KMS-11 (cell line): Measurements from ENCODE around the gene CPVL.

Experiments used
- H2AFZ ChIP-seq: fragments of 200-600 bp; sonication (generic); 2 replicates; pipeline ENCODE4 v1.6.1; 2016; ENCODE audit warnings: antibody characterized with exemption, mixed run types, low read depth
- H3K27ac ChIP-seq: fragments of 200-600 bp; sonication (generic); 2 replicates; pipeline ENCODE4 v1.6.1; 2016; ENCODE audit warnings: mild to moderate bottlenecking, mixed run types
- H3K27me3 ChIP-seq: fragments of 200-600 bp; sonication (generic); 2 replicates; pipeline ENCODE4 v1.6.1; 2017; ENCODE audit warnings: mild to moderate bottlenecking, low read depth, mixed run types, moderate library complexity; ENCODE audit not compliant: insufficient read depth
- H3K36me3 ChIP-seq: fragments of 200-600 bp; sonication (generic); 2 replicates; pipeline ENCODE4 v1.6.1; 2017; ENCODE audit warnings: mild to moderate bottlenecking, mixed run types; ENCODE audit not compliant: insufficient read depth
- H3K4me1 ChIP-seq: fragments of 200-600 bp; sonication (generic); 2 replicates; pipeline ENCODE4 v1.6.1; 2016; ENCODE audit warnings: mild to moderate bottlenecking, low read depth, mixed run types; ENCODE audit not compliant: poor library complexity, severe bottlenecking
- H3K4me2 ChIP-seq: fragments of 200-600 bp; sonication (generic); 2 replicates; pipeline ENCODE4 v1.7.0; 2016; ENCODE audit warnings: mild to moderate bottlenecking, mixed run types
- H3K4me3 ChIP-seq: fragments of 200-600 bp; sonication (generic); IDR thresholded peaks from 2 replicates; pipeline ENCODE4 v1.6.1; 2017; ENCODE audit warnings: low read depth, low read length, mixed read lengths; ENCODE audit not compliant: insufficient read depth
- H3K79me2 ChIP-seq: fragments of 200-600 bp; sonication (generic); 2 replicates; pipeline ENCODE4 v1.6.1; 2016; ENCODE audit warnings: low read depth, mixed run types; ENCODE audit not compliant: insufficient read depth
- H3K9ac ChIP-seq: fragments of 200-600 bp; sonication (generic); 2 replicates; pipeline ENCODE4 v1.6.1; 2016; ENCODE audit warnings: mild to moderate bottlenecking, mixed run types
- H4K20me1 ChIP-seq: fragments of 200-600 bp; sonication (generic); 2 replicates; pipeline ENCODE4 v1.6.1; 2016; ENCODE audit warnings: mild to moderate bottlenecking, mixed run types; ENCODE audit not compliant: insufficient read depth
- TF ChIP-seq, protein P1 (sequence below): fragments of 200-600 bp; sonication (generic); conservative IDR thresholded peaks from 2 replicates; pipeline ENCODE4 v1.6.1; 2017; ENCODE audit warnings: low read depth, mild to moderate bottlenecking, antibody characterized with exemption, low read length, moderate library complexity, mixed read lengths

The CPVL gene

DNA sequence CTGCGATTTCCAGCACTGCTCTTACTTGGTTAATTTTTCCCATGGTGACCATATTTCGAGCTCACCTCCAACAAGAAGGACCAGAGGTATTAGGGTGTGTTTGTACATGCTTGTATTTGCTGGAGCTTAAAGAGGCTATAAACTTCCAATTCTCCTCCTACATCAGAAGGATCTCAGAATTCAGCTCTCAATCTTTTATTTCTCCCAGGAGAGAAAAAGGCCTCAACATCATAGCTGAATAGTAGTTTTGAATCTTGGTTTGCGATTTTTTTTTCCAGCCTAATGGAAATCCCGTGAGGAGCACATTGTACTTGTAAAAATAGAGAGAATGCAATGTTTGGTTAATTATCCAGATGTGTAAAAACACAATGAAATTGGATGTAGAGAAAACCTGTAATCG lies 69.7 kb downstream of the CPVL start:
- no peak overlapping the region for H3K27ac ChIP-seq
- H3K27me3 ChIP-seq, result no peaks in the 10 kb centered on the region
- H2AFZ ChIP-seq, result no peak overlapping the region
- no peaks in the 10 kb centered on the region for H3K4me1 ChIP-seq
- no peaks in the 10 kb centered on the region for H3K79me2 ChIP-seq
- no peak overlapping the region for H3K4me3 ChIP-seq
- H3K36me3 ChIP-seq, result no peaks in the 10 kb centered on the region
- H3K4me2 ChIP-seq, result no peak overlapping the region
- TF ChIP-seq, protein P1, sequence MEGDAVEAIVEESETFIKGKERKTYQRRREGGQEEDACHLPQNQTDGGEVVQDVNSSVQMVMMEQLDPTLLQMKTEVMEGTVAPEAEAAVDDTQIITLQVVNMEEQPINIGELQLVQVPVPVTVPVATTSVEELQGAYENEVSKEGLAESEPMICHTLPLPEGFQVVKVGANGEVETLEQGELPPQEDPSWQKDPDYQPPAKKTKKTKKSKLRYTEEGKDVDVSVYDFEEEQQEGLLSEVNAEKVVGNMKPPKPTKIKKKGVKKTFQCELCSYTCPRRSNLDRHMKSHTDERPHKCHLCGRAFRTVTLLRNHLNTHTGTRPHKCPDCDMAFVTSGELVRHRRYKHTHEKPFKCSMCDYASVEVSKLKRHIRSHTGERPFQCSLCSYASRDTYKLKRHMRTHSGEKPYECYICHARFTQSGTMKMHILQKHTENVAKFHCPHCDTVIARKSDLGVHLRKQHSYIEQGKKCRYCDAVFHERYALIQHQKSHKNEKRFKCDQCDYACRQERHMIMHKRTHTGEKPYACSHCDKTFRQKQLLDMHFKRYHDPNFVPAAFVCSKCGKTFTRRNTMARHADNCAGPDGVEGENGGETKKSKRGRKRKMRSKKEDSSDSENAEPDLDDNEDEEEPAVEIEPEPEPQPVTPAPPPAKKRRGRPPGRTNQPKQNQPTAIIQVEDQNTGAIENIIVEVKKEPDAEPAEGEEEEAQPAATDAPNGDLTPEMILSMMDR, result no peak
- no peak overlapping the region for H3K9ac ChIP-seq
- no peaks in the 10 kb centered on the region for H4K20me1 ChIP-seq

GRCh38 chr7:29075606-29076005 lies 70.7 kb downstream of the CPVL start:
- Histone ChIP-seq H3K4me2 (no peak overlapping the region), H3K79me2 (no peaks in the 10 kb centered on the region), H4K20me1 (no peaks in the 10 kb centered on the region), H2AFZ (no peak overlapping the region), H3K27ac (no peak overlapping the region), H3K4me1 (no peaks in the 10 kb centered on the region), H3K9ac (no peak overlapping the region), H3K4me3 (no peak overlapping the region), H3K36me3 (no peaks in the 10 kb centered on the region), H3K27me3 (no peaks in the 10 kb centered on the region)
- TF ChIP-seq, protein P1, result no peak

DNA sequence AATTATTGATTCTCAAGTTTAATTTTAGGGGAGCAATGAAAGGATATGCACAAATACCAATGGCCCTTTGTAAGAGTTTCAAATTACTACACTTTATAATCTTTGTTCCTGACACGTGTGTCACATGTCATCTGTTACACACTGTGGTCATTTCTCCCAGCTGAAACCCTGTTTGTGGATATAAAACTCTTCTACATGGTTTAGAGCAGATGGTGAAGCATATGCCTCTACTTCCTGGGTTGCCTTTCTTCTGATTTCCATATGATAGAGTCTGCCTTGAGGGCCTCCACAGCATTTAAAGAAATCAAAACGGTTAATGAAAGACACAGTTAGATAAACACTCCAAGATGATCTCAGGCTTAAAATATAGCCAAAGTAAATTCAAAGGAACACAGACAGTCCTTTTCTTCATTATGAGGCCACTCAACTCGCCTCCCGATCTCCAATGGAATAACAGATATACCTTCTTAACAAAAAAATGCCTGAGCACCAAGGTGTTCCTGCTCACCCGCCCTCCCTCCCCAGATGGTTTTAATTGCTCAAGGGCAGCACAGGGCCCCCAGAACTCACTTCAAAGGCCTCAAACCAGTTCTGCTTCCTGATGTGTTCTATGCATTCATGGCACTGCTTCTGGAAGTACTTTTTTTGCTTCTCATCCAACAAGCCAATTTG lies 75.0 kb downstream of the CPVL start:
- Histone ChIP-seq H3K9ac (no peak overlapping the region), H3K4me1 (no peaks in the 10 kb centered on the region), H3K4me3 (no peak overlapping the region), H3K4me2 (no peak overlapping the region), H3K79me2 (no peaks in the 10 kb centered on the region), H4K20me1 (no peaks in the 10 kb centered on the region), H2AFZ (no peak overlapping the region), H3K27me3 (no peaks in the 10 kb centered on the region), H3K27ac (no peak overlapping the region), H3K36me3 (no peaks in the 10 kb centered on the region)
- TF ChIP-seq, protein P1, result no peak

DNA sequence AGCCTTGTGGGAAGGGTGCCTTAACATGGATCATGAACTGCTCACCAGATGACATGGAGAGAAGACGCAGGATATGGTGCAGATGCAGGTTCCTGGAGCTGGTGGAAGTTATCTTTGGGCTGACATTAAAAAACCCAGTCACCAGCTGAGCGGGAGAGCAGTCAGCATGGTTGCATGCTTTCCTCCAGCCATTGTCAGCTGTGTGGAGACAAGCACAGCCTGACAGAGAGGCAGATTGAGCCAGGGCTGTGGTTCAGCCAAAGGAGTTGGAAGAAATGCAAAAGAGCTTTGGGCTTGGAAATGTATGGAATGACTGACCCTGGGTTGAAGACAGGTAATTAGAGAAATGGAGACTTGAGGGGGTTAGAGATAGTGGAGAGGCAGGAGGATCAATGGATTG lies 79.7 kb downstream of the CPVL start:
- H3K79me2 ChIP-seq, result no peaks in the 10 kb centered on the region
- no peak overlapping the region for H2AFZ ChIP-seq
- no peaks in the 10 kb centered on the region for H3K4me1 ChIP-seq
- H3K27me3 ChIP-seq, result no peaks in the 10 kb centered on the region
- no peak overlapping the region for H3K4me3 ChIP-seq
- H4K20me1 ChIP-seq, result no peaks in the 10 kb centered on the region
- no peak overlapping the region for H3K9ac ChIP-seq
- no peak overlapping the region for H3K4me2 ChIP-seq
- no peak overlapping the region for H3K27ac ChIP-seq
- TF ChIP-seq, protein P1, result no peak
- H3K36me3 ChIP-seq, result no peaks in the 10 kb centered on the region
